ENCODE data around the gene SLC10A3. TPM values are rescaled to one million over a fixed set of nuclear protein-coding genes. Genes with fewer than 3 reads are reported as not detected.

Gene SLC10A3
- total RNA-seq, 1 donor from 2014 or later: 66.2 TPM

- intact Hi-C loops (cut with DNase I): no loop called here
- no peaks in the 10 kb centered on the region for H3K9me3 ChIP-seq
- no peak for TF ChIP-seq CTCF (IDR thresholded peaks at IDR 0.05)
- no peak overlapping the region for H3K4me3 ChIP-seq
- peaks cover 0 to 6% of the 10 kb centered on the region in 2 donors for H3K36me3 ChIP-seq
- peaks cover 2 to 5% of the 10 kb centered on the region in 2 donors for H3K4me1 ChIP-seq
- no peak for DNase-seq (ENCODE audit: low spot score in 2 of 2)
- no peak overlapping the region for H3K27ac ChIP-seq
- H3K27me3 ChIP-seq: no peaks in the 10 kb centered on the region
Measured at GRCh38 chrX:154513716-154514115, 23.3 kb upstream of the SLC10A3 start.

GRCh38 chrX:154512879-154513553 lies 22.6 kb upstream of the SLC10A3 start:
- TF ChIP-seq CTCF (IDR thresholded peaks at IDR 0.05): no peak
- Histone ChIP-seq H3K4me3 (no peak overlapping the region), H3K27ac (no peak overlapping the region), H3K9me3 (no peaks in the 10 kb centered on the region), H3K36me3 (peaks cover 0 to 9% of the 10 kb centered on the region in 2 donors), H3K27me3 (no peaks in the 10 kb centered on the region), H3K4me1 (peaks cover 2 to 5% of the 10 kb centered on the region in 2 donors)
- no peak for DNase-seq (ENCODE audit: low spot score in 2 of 2)
- intact Hi-C loops (cut with DNase I): no loop called here

GRCh38 chrX:154511761-154512160 lies 21.3 kb upstream of the SLC10A3 start:
- Histone ChIP-seq H3K36me3 (peaks cover 0 to 21% of the 10 kb centered on the region in 2 donors), H3K4me3 (no peak overlapping the region), H3K4me1 (peaks cover 0 to 3% of the 10 kb centered on the region in 2 donors), H3K27me3 (no peaks in the 10 kb centered on the region), H3K9me3 (no peaks in the 10 kb centered on the region), H3K27ac (no peak overlapping the region)
- TF ChIP-seq CTCF (IDR thresholded peaks at IDR 0.05): no peak
- no peak for DNase-seq (ENCODE audit: low spot score in 2 of 2)
- intact Hi-C loops (cut with DNase I): no loop called here

GRCh38 chrX:154509455-154509854 lies 19.0 kb upstream of the SLC10A3 start:
- no peak for TF ChIP-seq CTCF (IDR thresholded peaks at IDR 0.05)
- Histone ChIP-seq H3K4me1 (no peaks in the 10 kb centered on the region), H3K36me3 (peaks cover 0 to 34% of the 10 kb centered on the region in 2 donors), H3K9me3 (no peaks in the 10 kb centered on the region), H3K27me3 (no peaks in the 10 kb centered on the region), H3K27ac (no peak overlapping the region), H3K4me3 (no peak overlapping the region)
- no peak for DNase-seq (ENCODE audit: low spot score in 2 of 2)
- intact Hi-C loops (cut with DNase I): no loop called here

GRCh38 chrX:154508384-154508745 lies 17.9 kb upstream of the SLC10A3 start:
- Histone ChIP-seq H3K27ac (no peak overlapping the region), H3K4me1 (no peaks in the 10 kb centered on the region), H3K36me3 (peaks cover 0 to 34% of the 10 kb centered on the region in 2 donors), H3K9me3 (no peaks in the 10 kb centered on the region), H3K4me3 (no peak overlapping the region), H3K27me3 (no peaks in the 10 kb centered on the region)
- no peak for DNase-seq (ENCODE audit: low spot score in 2 of 2)
- TF ChIP-seq CTCF (IDR thresholded peaks at IDR 0.05): no peak
- intact Hi-C loops (cut with DNase I): no loop called here

All from ascending aorta (tissue), 2 donors.